HepG2 (cell line): ENCODE measurements around the gene SMIM38. TPM values are rescaled to one million over a fixed set of nuclear protein-coding genes. Genes with fewer than 3 reads are reported as not detected.

Experiments used
- ATAC-seq: fragments of 200-7000 bp; cut with Tn5 transposase; 3 replicates; pipeline ENCODE4 v1.9.1; 2020; ENCODE audit warnings: mild to moderate bottlenecking, moderate library complexity
- BruUV-seq: library from RNA; stranded (reverse); fragments of 400-500 nt; replicated peaks from 2 replicates; lab custom pipeline; 2021; lab: Mats Ljungman, UMichigan
- CTCF ChIA-PET: fragments of 300-600 bp; formaldehyde crosslinking; extraction: SDS; loops from one replicate; lab custom pipeline; 2021; ENCODE audit warnings: low total read pairs, inconsistent platforms, low intra/inter-chr PET ratio; lab: Yijun Ruan, JAX
- POLR2A ChIA-PET: fragments of 350-600 bp; sonication (Branson Sonifier 250); formaldehyde crosslinking; loops from one replicate; lab custom pipeline; 2020; ENCODE audit warnings: antibody characterized with exemption, inconsistent platforms; lab: Yijun Ruan, JAX
- DNase-seq: peaks from one replicate; pipeline ENCODE4 v3.0.0-alpha.2; 2015; ENCODE audit warnings: low spot score
- FAIRE-seq: peaks from 3 replicates; lab custom pipeline; 2011; peaks lifted over from hg19 to GRCh38; lab: Jason Lieb, UNC
- H2AFZ ChIP-seq: one replicate; pipeline ENCODE4 v1.6.1; 2011; ENCODE audit warnings: low read length, inconsistent platforms
- H3K27ac ChIP-seq: fragments of 300-600 bp; 3 replicates; pipeline ENCODE4 v1.8.0; 2011; ENCODE audit warnings: mixed run types, mild to moderate bottlenecking, mixed read lengths, low read length, inconsistent platforms; ENCODE audit not compliant: insufficient read depth; ENCODE audit errors: extremely low read length
- H3K27me3 ChIP-seq, 2 experiments: fragments of 200-600 bp in 1 of 2; 2 replicates in 1 of 2; 3 replicates in 1 of 2; pipeline versions ENCODE4 v1.6.0 to v1.8.0; 2011; ENCODE audit warnings: low read length in 2 of 2, mild to moderate bottlenecking in 2 of 2, moderate library complexity in 2 of 2, inconsistent platforms in 1 of 2; ENCODE audit not compliant: insufficient read depth in 2 of 2, control insufficient read depth in 1 of 2
- H3K36me3 ChIP-seq, 2 experiments: fragments of 200-600 bp in 1 of 2; replicated peaks in 1 of 2; 2 replicates in 1 of 2; 3 replicates in 1 of 2; pipeline versions ENCODE4 v1.5.1 to v1.8.0; 2011; ENCODE audit warnings: low read length in 2 of 2, inconsistent platforms in 1 of 2; ENCODE audit not compliant: insufficient read depth in 2 of 2, control insufficient read depth in 1 of 2
- H3K4me1 ChIP-seq: 2 replicates; pipeline ENCODE4 v1.5.1; 2012; ENCODE audit warnings: low read length, inconsistent platforms; ENCODE audit not compliant: insufficient read depth
- H3K4me2 ChIP-seq: 2 replicates; pipeline ENCODE4 v1.6.0; 2011; ENCODE audit warnings: low read depth, low read length, inconsistent platforms
- H3K4me3 ChIP-seq, 3 experiments: fragments of 200-600 bp in 1 of 3; sonication (generic), shearing (Covaris generic) in 1 of 3; replicated peaks in 1 of 3; 2 replicates each; pipeline ENCODE4 v1.5.1; 2011 to 2016; ENCODE audit warnings: low read length in 3 of 3, inconsistent platforms in 2 of 3, low read depth in 2 of 3, mild to moderate bottlenecking in 2 of 3, control low read depth in 1 of 3, mixed read lengths in 1 of 3; ENCODE audit not compliant: insufficient read depth in 1 of 3
- H3K79me2 ChIP-seq: one replicate; pipeline ENCODE4 v1.6.1; 2011; ENCODE audit warnings: low read length, inconsistent platforms; ENCODE audit not compliant: insufficient read depth
- H3K9ac ChIP-seq: 2 replicates; pipeline ENCODE4 v1.6.0; 2011; ENCODE audit warnings: mild to moderate bottlenecking, low read depth, low read length, inconsistent platforms; ENCODE audit not compliant: insufficient read depth
- H3K9me3 ChIP-seq: 2 replicates; pipeline ENCODE4 v1.5.1; 2012; ENCODE audit warnings: mild to moderate bottlenecking, low read length
- H4K20me1 ChIP-seq: 2 replicates; pipeline ENCODE4 v1.6.0; 2011; ENCODE audit warnings: inconsistent platforms, mild to moderate bottlenecking, low read length, moderate library complexity; ENCODE audit not compliant: insufficient read depth
- LCORL ChIP-seq, 2 experiments: fragments of 450-650 bp in 1 of 2; sonication (generic) in 1 of 2; formaldehyde crosslinking in 1 of 2; IDR thresholded peaks; 2 replicates each; pipeline versions ENCODE4 v1.5.0 to v1.6.1; 2017 to 2020; ENCODE audit warnings: antibody characterized with exemption in 1 of 2, missing genetic modification reagents in 1 of 2
- SKIL ChIP-seq: sonication (generic); formaldehyde crosslinking; IDR thresholded peaks from 2 replicates; pipeline ENCODE4 v1.8.0; 2022; ENCODE audit warnings: missing genetic modification reagents, mild to moderate bottlenecking, moderate library complexity, borderline replicate concordance
- SRSF1 ChIP-seq: fragments of 200-400 bp; formaldehyde crosslinking; optimal IDR thresholded peaks from 2 replicates; pipeline ENCODE3; 2017; ENCODE audit warnings: mild to moderate bottlenecking, low read depth, low read length, moderate library complexity
- WGBS: methylation state at CpG from one replicate; pipeline ENCODE4 v1.1.6; 2017; ENCODE audit warnings: low lambda C conversion rate; 5-methylcytosine and 5-hydroxymethylcytosine counted together
- in situ Hi-C: cut with HindIII; loops from 2 replicates; pipeline ENCODE4 v1.10.0; 2017; ENCODE audit warnings: low pct_unique_long_range_greater_than_20kb; ENCODE audit not compliant: extremely low pct_ligation_motif_present
- intact Hi-C: fragments of 100-400 bp; cut with micrococcal nuclease; formaldehyde crosslinking; loops from one replicate; pipeline ENCODE4 v1.10.0; 2022; ENCODE audit not compliant: unreplicated experiment
- polyA plus RNA-seq, 8 experiments: library from polyadenylated mRNA; depleted of rRNA in 3 of 8; stranded (reverse) in 7 of 8; unstranded in 1 of 8; fragments of >200 nt; fragmentation: Illumina TruSeq in 4 of 8; extraction: Trizol in 4 of 8; gene quantifications; 2 replicates each; pipeline versions ENCODE4 v1.2.1 to v1.2.3, GENCODE V29; 2011 to 2016; ENCODE audit warnings: low read depth in 4 of 8, missing spikeins in 1 of 8, mixed read lengths in 1 of 8; ENCODE audit not compliant: insufficient read depth in 1 of 8
- total RNA-seq, 5 experiments: library from RNA; depleted of rRNA; stranded (reverse); fragments of >200 nt; fragmentation: Illumina TruSeq; extraction: Trizol; gene quantifications; 2 replicates each; pipeline ENCODE4 v1.2.3, GENCODE V29; 2016; ENCODE audit warnings: low read depth in 1 of 5

The SMIM38 gene
- total and polyA plus RNA-seq, 2 of the 13 experiments (the other 11 are each of a cell fraction or from before 2014, with no cell fraction given) = 0.30 to 0.40 TPM

DNA sequence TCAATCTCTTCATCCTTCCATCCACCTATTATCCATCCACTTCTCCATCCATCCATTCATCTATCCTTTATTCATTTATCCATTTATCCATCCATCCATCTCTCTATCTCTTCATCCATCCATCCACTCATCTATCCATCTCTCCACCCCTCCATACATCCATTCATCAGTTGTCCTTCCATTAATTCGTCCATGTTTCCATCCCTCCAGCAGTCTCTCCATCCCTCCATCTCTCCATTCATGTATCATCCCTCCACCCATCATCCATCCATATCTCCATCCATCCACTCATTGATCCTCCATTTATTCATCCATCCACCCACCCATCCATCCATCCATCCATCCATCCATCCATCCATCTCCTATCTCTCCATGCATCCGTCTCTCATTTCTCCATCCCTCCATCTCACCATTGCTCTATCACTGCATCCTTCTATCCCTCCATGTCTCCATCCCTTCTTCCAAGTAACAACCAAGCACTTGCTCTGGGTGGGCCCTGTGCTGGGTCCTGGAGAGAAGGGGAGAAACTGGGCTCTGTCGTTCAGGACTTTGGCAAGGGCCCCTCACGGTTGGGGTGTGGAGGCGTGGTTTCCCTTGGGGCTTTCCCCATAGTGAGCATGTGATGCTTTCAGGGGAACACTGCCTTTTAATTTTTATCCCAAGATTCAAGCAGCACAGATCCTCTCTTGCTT is 43.3 kb downstream of the SMIM38 start:
- no TSS peak for BruUV-seq
- Histone ChIP-seq H3K36me3 (no peaks in the 10 kb centered on the region), H3K4me3 (no peak overlapping the region), H3K4me2 (no peak overlapping the region), H3K27me3 (peaks cover 4 to 34% of the 10 kb centered on the region in 2 experiments; a peak in 4 of 5 replicates), H3K27ac (no peak overlapping the region), H3K9ac (no peak overlapping the region), H3K9me3 (no peaks in the 10 kb centered on the region), H2AFZ (no peak overlapping the region), H3K79me2 (no peaks in the 10 kb centered on the region), H4K20me1 (no peaks in the 10 kb centered on the region), H3K4me1 (peaks cover 4% of the 10 kb centered on the region)
- in situ Hi-C loops = no loop called here
- ATAC-seq (no peak), FAIRE-seq (no peak), DNase-seq (no peak)
- WGBS = 26% methylated on average over 5 of the region's 5 CpGs
- ChIA-PET POLR2A (no interaction called here), CTCF (no interaction called here)
- intact Hi-C loops = no loop called here
- TF ChIP-seq LCORL (IDR thresholded peaks at IDR 0.05) (peak; percentile 8; the same call in 1 of the 2 replicates), LCORL (CRISPR knock-in tag; IDR thresholded peaks at IDR 0.05) (no peak), SRSF1 (no peak)
- TF ChIP-seq, all 625 proteins: peak for 1

DNA sequence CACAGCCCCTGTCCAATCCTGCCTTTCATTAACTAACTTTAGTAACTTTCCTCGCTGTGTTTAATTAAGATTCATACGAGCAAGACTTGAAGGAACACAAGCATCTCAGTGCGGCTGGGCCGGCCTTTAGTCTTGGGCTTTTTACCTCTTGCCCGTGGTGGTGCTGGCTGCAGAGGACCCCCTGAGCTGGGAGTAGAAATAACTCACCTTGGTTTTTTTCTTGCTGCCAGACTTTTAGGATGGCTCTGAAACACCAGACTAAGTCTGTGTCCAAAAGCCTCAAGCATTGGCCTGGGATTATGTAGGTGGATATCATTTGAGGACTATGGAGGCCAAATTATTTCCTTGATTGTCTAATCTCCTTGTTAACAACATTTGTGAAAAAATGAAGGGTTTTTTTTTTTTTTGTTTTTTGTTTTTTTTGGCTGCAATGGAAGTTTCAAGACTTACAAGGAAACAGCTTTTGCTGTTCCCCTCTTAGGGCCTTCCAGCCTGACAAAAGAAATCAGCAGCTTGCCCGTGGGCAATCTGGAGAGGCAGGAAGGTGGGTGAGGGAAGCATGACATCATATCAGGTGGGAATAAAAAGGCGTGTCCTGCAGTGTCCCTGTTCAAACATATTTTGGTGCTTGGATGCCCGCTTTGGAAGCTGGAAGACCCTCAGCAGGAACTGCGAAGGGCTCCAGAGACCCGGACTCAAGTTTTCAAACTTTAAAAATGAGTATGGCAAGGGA is 44.0 kb downstream of the SMIM38 start:
- in situ Hi-C loops = no loop called here
- CTCF ChIA-PET = no interaction called here
- Histone ChIP-seq H3K79me2 (no peaks in the 10 kb centered on the region), H3K9me3 (no peaks in the 10 kb centered on the region), H3K36me3 (no peaks in the 10 kb centered on the region), H4K20me1 (no peaks in the 10 kb centered on the region), H3K4me3 (no peak overlapping the region), H3K4me1 (peaks cover 11% of the 10 kb centered on the region), H3K27ac (no peak overlapping the region), H3K9ac (no peak overlapping the region), H2AFZ (no peak overlapping the region), H3K27me3 (peaks cover 5 to 36% of the 10 kb centered on the region in 2 experiments), H3K4me2 (no peak overlapping the region)
- no peak for TF ChIP-seq SKIL (CRISPR knock-in tag)
- BruUV-seq = no TSS peak
- intact Hi-C loops = no loop called here
- no peak for DNase-seq
- 54% methylated on average over 10 of the region's 10 CpGs for WGBS
- no peak for ATAC-seq
- no peak for FAIRE-seq
- POLR2A ChIA-PET = no interaction called here
